ENCODE measurements around the gene NKAIN4. TPM values are rescaled to one million over a fixed set of nuclear protein-coding genes. Genes with fewer than 3 reads are reported as not detected.

Gene NKAIN4
- total RNA-seq, 2 experiments from 2014 or later, result not detected

DNA sequence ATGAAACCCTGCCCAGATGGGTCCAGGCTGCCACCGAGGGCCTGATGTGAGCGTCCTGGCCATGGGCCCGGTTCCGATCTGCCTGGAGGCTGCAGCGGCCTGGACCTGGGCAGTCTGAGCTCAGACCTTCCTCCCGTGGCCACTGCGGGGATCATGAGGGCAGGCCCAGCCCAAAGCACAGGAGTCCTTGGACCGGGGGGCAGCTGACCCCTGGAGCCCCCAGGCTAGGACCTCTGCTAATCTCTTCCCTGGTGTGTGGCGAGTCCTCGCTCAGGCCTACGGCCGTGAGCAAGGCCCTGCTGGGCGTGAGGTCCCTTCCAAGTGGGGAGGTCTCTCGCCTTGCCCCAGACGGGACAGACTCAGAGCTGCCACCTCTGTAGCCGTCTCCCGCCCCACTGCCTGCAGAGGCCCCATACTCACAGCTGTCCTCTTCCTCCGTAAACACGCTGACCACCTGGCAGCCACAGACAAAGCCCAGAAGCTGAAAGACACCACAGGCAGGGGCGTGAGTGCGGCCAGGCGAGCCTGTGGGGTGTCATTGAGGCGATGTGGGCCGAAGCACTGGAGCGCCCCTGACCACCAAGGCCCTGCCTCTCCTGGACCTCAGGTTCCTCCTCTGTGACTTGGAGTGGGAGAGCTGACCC lies 10.5 kb downstream of the NKAIN4 start:
- Histone ChIP-seq H3K79me2 (ENCODE audit: insufficient read depth, low read depth, low read length) (no peaks in the 10 kb centered on the region), H3K9me3 (ENCODE audit: low read length) (no peaks in the 10 kb centered on the region), H3K4me1 (ENCODE audit: insufficient read depth, low read length, poor library complexity, severe bottlenecking) (no peaks in the 10 kb centered on the region), H3K36me3 (ENCODE audit: insufficient read depth, low read length) (no peaks in the 10 kb centered on the region), H3K4me3 (ENCODE audit: low read depth, low read length, poor library complexity, severe bottlenecking) (no peak overlapping the region), H3K4me2 (ENCODE audit: low read length) (no peak overlapping the region), H3K9me2 (ENCODE audit: insufficient read depth, low read length) (no peaks in the 10 kb centered on the region), H4K20me1 (ENCODE audit: insufficient read depth, low read length) (no peaks in the 10 kb centered on the region), H2AFZ (ENCODE audit: low read length) (no peak overlapping the region), H3K27ac (ENCODE audit: low read depth, low read length, poor library complexity, severe bottlenecking) (no peak overlapping the region)
- TF ChIP-seq, protein P1, sequence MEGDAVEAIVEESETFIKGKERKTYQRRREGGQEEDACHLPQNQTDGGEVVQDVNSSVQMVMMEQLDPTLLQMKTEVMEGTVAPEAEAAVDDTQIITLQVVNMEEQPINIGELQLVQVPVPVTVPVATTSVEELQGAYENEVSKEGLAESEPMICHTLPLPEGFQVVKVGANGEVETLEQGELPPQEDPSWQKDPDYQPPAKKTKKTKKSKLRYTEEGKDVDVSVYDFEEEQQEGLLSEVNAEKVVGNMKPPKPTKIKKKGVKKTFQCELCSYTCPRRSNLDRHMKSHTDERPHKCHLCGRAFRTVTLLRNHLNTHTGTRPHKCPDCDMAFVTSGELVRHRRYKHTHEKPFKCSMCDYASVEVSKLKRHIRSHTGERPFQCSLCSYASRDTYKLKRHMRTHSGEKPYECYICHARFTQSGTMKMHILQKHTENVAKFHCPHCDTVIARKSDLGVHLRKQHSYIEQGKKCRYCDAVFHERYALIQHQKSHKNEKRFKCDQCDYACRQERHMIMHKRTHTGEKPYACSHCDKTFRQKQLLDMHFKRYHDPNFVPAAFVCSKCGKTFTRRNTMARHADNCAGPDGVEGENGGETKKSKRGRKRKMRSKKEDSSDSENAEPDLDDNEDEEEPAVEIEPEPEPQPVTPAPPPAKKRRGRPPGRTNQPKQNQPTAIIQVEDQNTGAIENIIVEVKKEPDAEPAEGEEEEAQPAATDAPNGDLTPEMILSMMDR (conservative IDR thresholded peaks at IDR 0.05; ENCODE audit: low read length), result no peak
- no peak for TF ChIP-seq EZH2phosphoT487 (IDR thresholded peaks at IDR 0.05; ENCODE audit: borderline replicate concordance, low read depth, low read length)
- intact Hi-C loops (cut with micrococcal nuclease; ENCODE audit: unreplicated experiment), result no loop called here
- ChIA-PET POLR2A (no interaction called here), CTCF (ENCODE audit: unreplicated experiment) (no interaction called here)
- no TSS peak for BruUV-seq (replicated peaks)
- DNase-seq (ENCODE audit: low spot score), result no peak

DNA sequence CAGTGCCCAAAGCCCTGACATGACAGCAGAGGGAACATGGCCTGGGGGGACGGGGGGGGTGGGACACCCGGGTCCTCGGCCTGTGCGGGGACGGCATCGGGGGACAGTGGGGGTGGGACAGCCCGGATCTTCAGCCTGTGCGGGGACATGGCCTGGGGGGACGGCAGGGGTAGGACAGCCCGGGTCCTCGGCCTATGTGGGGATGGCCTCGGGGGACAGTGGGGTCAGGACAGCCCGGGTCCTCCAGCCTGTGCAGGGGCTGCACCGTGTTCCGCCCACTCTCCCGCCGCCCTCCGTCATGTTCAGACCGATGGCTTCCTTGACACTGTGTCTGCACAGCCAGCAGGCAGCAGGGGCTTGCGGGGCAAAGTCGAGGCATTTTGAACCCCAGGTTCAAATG lies 11.5 kb downstream of the NKAIN4 start:
- POLR2A ChIA-PET, result no interaction called here
- Histone ChIP-seq H4K20me1 (ENCODE audit: insufficient read depth, low read length) (no peaks in the 10 kb centered on the region), H3K27ac (ENCODE audit: low read depth, low read length, poor library complexity, severe bottlenecking) (no peak overlapping the region), H3K4me3 (ENCODE audit: low read depth, low read length, poor library complexity, severe bottlenecking) (no peak overlapping the region), H3K9me3 (ENCODE audit: low read length) (no peaks in the 10 kb centered on the region), H3K4me1 (ENCODE audit: insufficient read depth, low read length, poor library complexity, severe bottlenecking) (no peaks in the 10 kb centered on the region), H3K36me3 (ENCODE audit: insufficient read depth, low read length) (no peaks in the 10 kb centered on the region), H3K4me2 (ENCODE audit: low read length) (no peak overlapping the region), H3K9me2 (ENCODE audit: insufficient read depth, low read length) (no peaks in the 10 kb centered on the region), H3K79me2 (ENCODE audit: insufficient read depth, low read depth, low read length) (no peaks in the 10 kb centered on the region), H2AFZ (ENCODE audit: low read length) (no peak overlapping the region)
- BruUV-seq (replicated peaks), result no TSS peak
- CTCF ChIA-PET (ENCODE audit: unreplicated experiment), result no interaction called here
- TF ChIP-seq, protein P1 (conservative IDR thresholded peaks at IDR 0.05; ENCODE audit: low read length), result no peak
- TF ChIP-seq EZH2phosphoT487 (IDR thresholded peaks at IDR 0.05; ENCODE audit: borderline replicate concordance, low read depth, low read length), result no peak
- intact Hi-C loops (cut with micrococcal nuclease; ENCODE audit: unreplicated experiment), result no loop called here
- DNase-seq (ENCODE audit: low spot score), result no peak

DNA sequence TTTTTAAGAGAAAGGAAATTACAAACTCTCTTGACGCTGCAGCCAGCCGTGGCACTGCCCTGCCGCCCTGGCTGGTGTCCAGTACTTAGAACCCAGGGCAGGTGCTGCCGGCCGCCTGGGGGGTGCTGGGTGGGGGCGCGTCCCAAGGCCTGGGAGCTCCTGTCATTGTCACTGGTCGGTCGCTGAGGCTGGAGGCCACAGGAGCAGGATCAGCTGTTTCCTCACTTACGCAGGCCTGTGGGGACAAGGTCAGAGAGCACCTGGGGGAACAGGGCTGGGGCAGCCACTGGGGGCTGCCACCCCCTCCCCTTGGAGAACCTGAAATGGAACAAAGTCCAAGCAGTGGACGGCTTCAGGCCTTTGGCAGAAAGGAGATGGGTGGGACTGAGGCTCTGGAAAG lies 13.0 kb downstream of the NKAIN4 start:
- no TSS peak for BruUV-seq (replicated peaks)
- TF ChIP-seq EZH2phosphoT487 (IDR thresholded peaks at IDR 0.05; ENCODE audit: borderline replicate concordance, low read depth, low read length), result no peak
- TF ChIP-seq, protein P1 (conservative IDR thresholded peaks at IDR 0.05; ENCODE audit: low read length), result no peak

More for the DNA sequence above, 13.0 kb downstream of the NKAIN4 start:
- Histone ChIP-seq H3K4me2 (ENCODE audit: low read length) (no peak overlapping the region), H3K9me2 (ENCODE audit: insufficient read depth, low read length) (no peaks in the 10 kb centered on the region), H2AFZ (ENCODE audit: low read length) (no peak overlapping the region), H3K9me3 (ENCODE audit: low read length) (no peaks in the 10 kb centered on the region), H4K20me1 (ENCODE audit: insufficient read depth, low read length) (no peaks in the 10 kb centered on the region), H3K27ac (ENCODE audit: low read depth, low read length, poor library complexity, severe bottlenecking) (no peak overlapping the region), H3K79me2 (ENCODE audit: insufficient read depth, low read depth, low read length) (no peaks in the 10 kb centered on the region), H3K36me3 (ENCODE audit: insufficient read depth, low read length) (no peaks in the 10 kb centered on the region), H3K4me3 (ENCODE audit: low read depth, low read length, poor library complexity, severe bottlenecking) (no peak overlapping the region), H3K4me1 (ENCODE audit: insufficient read depth, low read length, poor library complexity, severe bottlenecking) (no peaks in the 10 kb centered on the region)
- ChIA-PET POLR2A (no interaction called here), CTCF (ENCODE audit: unreplicated experiment) (no interaction called here)
- intact Hi-C loops (cut with micrococcal nuclease; ENCODE audit: unreplicated experiment), result no loop called here
- DNase-seq (ENCODE audit: low spot score), result no peak

Data from OCI-LY7 (cell line).